ENCODE data around the gene LSM3.
"Not testable (repeated sequence)": the region's sequence is repeated elsewhere in the genome, so short reads cannot be mapped to it uniquely, and the experiment has no call there.

The LSM3 gene

DNA sequence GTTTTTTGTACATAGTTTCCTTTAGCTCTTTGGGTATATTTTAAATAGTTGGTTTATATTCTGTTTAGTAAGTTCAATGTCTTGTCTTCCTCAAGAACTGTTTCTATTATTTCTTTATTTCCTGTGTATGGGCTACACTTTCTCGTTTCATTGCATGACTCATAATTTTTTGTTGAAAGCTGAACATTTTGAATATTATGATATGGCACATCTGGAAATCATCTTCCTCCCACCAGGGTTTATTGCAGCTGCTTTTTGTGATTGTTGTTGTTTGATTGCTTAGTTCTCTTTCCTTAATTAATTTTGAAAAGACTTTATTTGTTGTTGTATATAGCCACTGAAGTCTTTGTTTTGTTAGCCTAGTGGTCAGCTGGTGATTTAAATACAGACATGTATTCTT, 43.8 kb downstream of the LSM3 start:
- Histone ChIP-seq H3K27ac (no peak overlapping the region), H3K4me1 (no peaks in the 10 kb centered on the region), H3K4me3 (no peak overlapping the region), H3K36me3 (no peaks in the 10 kb centered on the region), H3K27me3 (peaks cover 0 to 6% of the 10 kb centered on the region in 2 donors), H3K9me3 (peaks cover 0 to 15% (median 0%) of the 10 kb centered on the region in 3 donors)
- TF ChIP-seq, protein P1, sequence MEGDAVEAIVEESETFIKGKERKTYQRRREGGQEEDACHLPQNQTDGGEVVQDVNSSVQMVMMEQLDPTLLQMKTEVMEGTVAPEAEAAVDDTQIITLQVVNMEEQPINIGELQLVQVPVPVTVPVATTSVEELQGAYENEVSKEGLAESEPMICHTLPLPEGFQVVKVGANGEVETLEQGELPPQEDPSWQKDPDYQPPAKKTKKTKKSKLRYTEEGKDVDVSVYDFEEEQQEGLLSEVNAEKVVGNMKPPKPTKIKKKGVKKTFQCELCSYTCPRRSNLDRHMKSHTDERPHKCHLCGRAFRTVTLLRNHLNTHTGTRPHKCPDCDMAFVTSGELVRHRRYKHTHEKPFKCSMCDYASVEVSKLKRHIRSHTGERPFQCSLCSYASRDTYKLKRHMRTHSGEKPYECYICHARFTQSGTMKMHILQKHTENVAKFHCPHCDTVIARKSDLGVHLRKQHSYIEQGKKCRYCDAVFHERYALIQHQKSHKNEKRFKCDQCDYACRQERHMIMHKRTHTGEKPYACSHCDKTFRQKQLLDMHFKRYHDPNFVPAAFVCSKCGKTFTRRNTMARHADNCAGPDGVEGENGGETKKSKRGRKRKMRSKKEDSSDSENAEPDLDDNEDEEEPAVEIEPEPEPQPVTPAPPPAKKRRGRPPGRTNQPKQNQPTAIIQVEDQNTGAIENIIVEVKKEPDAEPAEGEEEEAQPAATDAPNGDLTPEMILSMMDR (IDR thresholded peaks at IDR 0.05): no peak
- no peak for DNase-seq
- intact Hi-C loops (cut with DNase I; ENCODE audit: low total_unique reads): no loop called here

- Histone ChIP-seq H3K27ac (no peak overlapping the region), H3K4me3 (no peak overlapping the region), H3K9me3 (peaks cover 0 to 15% (median 0%) of the 10 kb centered on the region in 3 donors), H3K4me1 (no peaks in the 10 kb centered on the region), H3K27me3 (peaks cover 0 to 6% of the 10 kb centered on the region in 2 donors), H3K36me3 (no peaks in the 10 kb centered on the region)
- intact Hi-C loops (cut with DNase I; ENCODE audit: low total_unique reads): no loop called here
- TF ChIP-seq, protein P1 (IDR thresholded peaks at IDR 0.05): no peak
- DNase-seq: no peak
These were observed 44.4 kb downstream of the LSM3 start for GRCh38 chr3:14222900-14223594.

- no peaks in the 10 kb centered on the region for H3K4me1 ChIP-seq
- no peaks in the 10 kb centered on the region for H3K36me3 ChIP-seq
- H3K4me3 ChIP-seq: no peak overlapping the region
- H3K27me3 ChIP-seq: peaks cover 0 to 6% of the 10 kb centered on the region in 2 donors
- intact Hi-C loops (cut with DNase I; ENCODE audit: low total_unique reads): no loop called here
- no peak for DNase-seq
- H3K27ac ChIP-seq: no peak overlapping the region
- H3K9me3 ChIP-seq: peaks cover 0 to 15% (median 0%) of the 10 kb centered on the region in 3 donors
- TF ChIP-seq, protein P1 (IDR thresholded peaks at IDR 0.05): no peak
These were observed 45.0 kb downstream of the LSM3 start for GRCh38 chr3:14223595-14223994.

GRCh38 chr3:14224895-14225294, 46.3 kb downstream of the LSM3 start:
- Histone ChIP-seq H3K27ac (no peak overlapping the region), H3K27me3 (peaks cover 0 to 6% of the 10 kb centered on the region in 2 donors), H3K36me3 (no peaks in the 10 kb centered on the region), H3K4me1 (no peaks in the 10 kb centered on the region), H3K4me3 (no peak overlapping the region), H3K9me3 (peaks cover 0 to 15% (median 0%) of the 10 kb centered on the region in 3 donors)
- TF ChIP-seq, protein P1 (IDR thresholded peaks at IDR 0.05): no peak
- no peak for DNase-seq
- intact Hi-C loops (cut with DNase I; ENCODE audit: low total_unique reads): no loop called here

DNA sequence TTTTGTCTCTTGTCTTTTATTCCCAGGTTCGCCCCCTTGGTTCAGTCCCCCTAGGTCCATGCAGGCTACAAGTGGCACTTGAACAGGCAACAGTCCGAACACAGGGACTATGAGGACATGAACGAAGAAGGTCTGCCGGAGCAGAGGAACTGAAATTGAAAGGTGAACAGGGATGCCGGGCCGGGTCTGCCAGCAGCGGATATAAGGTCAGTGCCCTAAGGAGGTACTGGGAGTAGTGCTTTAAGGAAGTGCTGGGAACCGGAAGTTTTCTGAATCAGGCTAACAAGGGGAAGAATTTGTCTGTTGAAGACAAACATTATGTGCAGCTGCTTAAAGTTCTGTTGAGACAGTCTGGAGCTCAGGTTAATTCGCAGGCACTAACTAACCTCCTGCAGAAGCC, 46.8 kb downstream of the LSM3 start:
- H3K4me1 ChIP-seq: no peaks in the 10 kb centered on the region
- H3K27ac ChIP-seq: no peak overlapping the region
- TF ChIP-seq, protein P1 (IDR thresholded peaks at IDR 0.05): no peak
- intact Hi-C loops (cut with DNase I; ENCODE audit: low total_unique reads): no loop called here
- peaks cover 0 to 6% of the 10 kb centered on the region in 2 donors for H3K27me3 ChIP-seq
- peaks cover 0 to 15% (median 0%) of the 10 kb centered on the region in 3 donors for H3K9me3 ChIP-seq
- no peaks in the 10 kb centered on the region for H3K36me3 ChIP-seq
- DNase-seq: no peak
- no peak overlapping the region for H3K4me3 ChIP-seq

GRCh38 chr3:14226351-14226750, 47.7 kb downstream of the LSM3 start:
- H3K27ac ChIP-seq; DNase-seq; H3K9me3 ChIP-seq; H3K4me3 ChIP-seq; H3K4me1 ChIP-seq; H3K36me3 ChIP-seq; H3K27me3 ChIP-seq; intact Hi-C loops (cut with DNase I; ENCODE audit: low total_unique reads): not testable (repeated sequence)
